ENCODE measurements around the gene METTL8. TPM values are rescaled to one million over a fixed set of nuclear protein-coding genes. Genes with fewer than 3 reads are reported as not detected.

METTL8 gene
- total RNA-seq, 1 donor from 2014 or later = 41.6 TPM

GRCh38 chr2:171319164-171319810 lies 114.5 kb downstream of the METTL8 start:
- no peak overlapping the region for H3K27ac Mint-ChIP-seq
- H3K27me3 Mint-ChIP-seq (ENCODE audit: low read depth) = no peaks in the 10 kb centered on the region
- peaks cover 24% of the 10 kb centered on the region for H3K36me3 Mint-ChIP-seq
- DNase-seq (ENCODE audit: low spot score in 2 of 2, unreplicated experiment in 2 of 2) = no peak
- H3K4me3 Mint-ChIP-seq = no peak overlapping the region
- TF ChIP-seq CTCF (IDR thresholded peaks at IDR 0.05; ENCODE audit: unreplicated experiment) = no peak
- no peaks in the 10 kb centered on the region for H3K9me3 Mint-ChIP-seq
- H3K4me1 Mint-ChIP-seq = peaks cover 19% of the 10 kb centered on the region

- Mint-ChIP-seq H3K4me1 (peaks cover 19% of the 10 kb centered on the region), H3K9me3 (no peaks in the 10 kb centered on the region), H3K36me3 (peaks cover 22% of the 10 kb centered on the region), H3K27me3 (ENCODE audit: low read depth) (no peaks in the 10 kb centered on the region), H3K4me3 (no peak overlapping the region), H3K27ac (peak overlapping the region; percentile 70)
- no peak for TF ChIP-seq CTCF (IDR thresholded peaks at IDR 0.05; ENCODE audit: unreplicated experiment)
- no peak for DNase-seq (ENCODE audit: low spot score in 2 of 2, unreplicated experiment in 2 of 2)
Measured at GRCh38 chr2:171318463-171318934, 115.3 kb downstream of the METTL8 start.

- TF ChIP-seq CTCF (IDR thresholded peaks at IDR 0.05; ENCODE audit: unreplicated experiment) = no peak
- no peak overlapping the region for H3K27ac Mint-ChIP-seq
- DNase-seq (ENCODE audit: low spot score in 2 of 2, unreplicated experiment in 2 of 2) = no peak
- H3K27me3 Mint-ChIP-seq (ENCODE audit: low read depth) = no peaks in the 10 kb centered on the region
- H3K4me3 Mint-ChIP-seq = no peak overlapping the region
- H3K36me3 Mint-ChIP-seq = peaks cover 20% of the 10 kb centered on the region
- H3K9me3 Mint-ChIP-seq = no peaks in the 10 kb centered on the region
- peaks cover 19% of the 10 kb centered on the region for H3K4me1 Mint-ChIP-seq
Measured at GRCh38 chr2:171317492-171318125, 116.2 kb downstream of the METTL8 start.

GRCh38 chr2:171316755-171317337 lies 116.9 kb downstream of the METTL8 start:
- no peak overlapping the region for H3K4me3 Mint-ChIP-seq
- H3K36me3 Mint-ChIP-seq = peaks cover 24% of the 10 kb centered on the region
- H3K9me3 Mint-ChIP-seq = peaks cover 2% of the 10 kb centered on the region
- TF ChIP-seq CTCF (IDR thresholded peaks at IDR 0.05; ENCODE audit: unreplicated experiment) = no peak
- no peak for DNase-seq (ENCODE audit: low spot score in 2 of 2, unreplicated experiment in 2 of 2)
- no peaks in the 10 kb centered on the region for H3K27me3 Mint-ChIP-seq (ENCODE audit: low read depth)
- H3K4me1 Mint-ChIP-seq = peaks cover 19% of the 10 kb centered on the region
- H3K27ac Mint-ChIP-seq = peak overlapping the region; percentile 3

- no peak overlapping the region for H3K27ac Mint-ChIP-seq
- TF ChIP-seq CTCF (IDR thresholded peaks at IDR 0.05; ENCODE audit: unreplicated experiment) = no peak
- H3K9me3 Mint-ChIP-seq = peaks cover 9% of the 10 kb centered on the region
- DNase-seq (ENCODE audit: low spot score in 2 of 2, unreplicated experiment in 2 of 2) = no peak
- peaks cover 19% of the 10 kb centered on the region for H3K4me1 Mint-ChIP-seq
- H3K36me3 Mint-ChIP-seq = peaks cover 27% of the 10 kb centered on the region
- no peaks in the 10 kb centered on the region for H3K27me3 Mint-ChIP-seq (ENCODE audit: low read depth)
- no peak overlapping the region for H3K4me3 Mint-ChIP-seq
Measured at GRCh38 chr2:171316220-171316619, 117.6 kb downstream of the METTL8 start.

All from mesothelial cell of epicardium (in vitro differentiated cells).